GM18502 (cell line): ENCODE measurements around the gene PRDM8.
"Not testable (repeated sequence)": the region's sequence is repeated elsewhere in the genome, so short reads cannot be mapped to it uniquely, and the experiment has no call there.

Experiments
- ATAC-seq: cut with Tn5 transposase; IDR thresholded peaks from one replicate; pipeline ENCODE4 v1.9.1; 2021; ENCODE audit warnings: mild to moderate bottlenecking; ENCODE audit not compliant: unreplicated experiment, poor library complexity

The PRDM8 gene

DNA sequence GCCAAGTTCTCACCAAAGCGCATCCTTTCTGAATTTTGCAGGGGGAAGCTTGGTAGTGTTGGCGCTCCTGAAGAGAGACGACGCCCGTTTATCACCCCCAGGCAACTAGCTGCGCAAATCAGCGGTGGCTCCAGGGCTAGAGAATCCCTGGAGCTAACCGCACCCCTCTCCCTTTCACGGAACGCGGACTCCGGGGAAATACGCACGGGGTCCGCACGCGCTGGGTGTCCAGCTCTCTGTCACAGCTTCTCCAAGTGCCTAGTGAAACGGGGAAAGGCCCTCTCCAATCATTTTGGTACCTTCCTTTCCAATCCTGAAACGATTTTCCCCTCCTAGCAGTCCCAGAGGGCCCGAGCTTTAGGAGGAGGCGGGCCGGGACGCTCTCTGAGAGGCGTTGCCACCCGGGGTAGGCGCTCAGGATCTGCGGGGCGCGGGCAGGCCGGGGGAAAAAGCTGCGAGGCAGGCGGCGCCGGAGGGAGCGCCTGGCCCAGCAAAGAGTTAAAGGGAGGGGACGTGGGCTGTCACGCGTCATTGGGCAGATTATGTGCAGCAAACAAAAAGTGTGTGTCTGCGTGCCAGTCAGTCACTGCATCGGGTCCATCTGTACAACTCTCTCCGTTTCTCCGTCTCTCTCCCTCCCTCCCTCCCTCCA lies at the start of gene PRDM8:
TSS of gene PRDM8 (plus strand) at position 582 of the 652 bp plus-strand sequence. CDS start 2,578 bp downstream, outside the sequence.
- peak; percentile 38 for ATAC-seq

DNA sequence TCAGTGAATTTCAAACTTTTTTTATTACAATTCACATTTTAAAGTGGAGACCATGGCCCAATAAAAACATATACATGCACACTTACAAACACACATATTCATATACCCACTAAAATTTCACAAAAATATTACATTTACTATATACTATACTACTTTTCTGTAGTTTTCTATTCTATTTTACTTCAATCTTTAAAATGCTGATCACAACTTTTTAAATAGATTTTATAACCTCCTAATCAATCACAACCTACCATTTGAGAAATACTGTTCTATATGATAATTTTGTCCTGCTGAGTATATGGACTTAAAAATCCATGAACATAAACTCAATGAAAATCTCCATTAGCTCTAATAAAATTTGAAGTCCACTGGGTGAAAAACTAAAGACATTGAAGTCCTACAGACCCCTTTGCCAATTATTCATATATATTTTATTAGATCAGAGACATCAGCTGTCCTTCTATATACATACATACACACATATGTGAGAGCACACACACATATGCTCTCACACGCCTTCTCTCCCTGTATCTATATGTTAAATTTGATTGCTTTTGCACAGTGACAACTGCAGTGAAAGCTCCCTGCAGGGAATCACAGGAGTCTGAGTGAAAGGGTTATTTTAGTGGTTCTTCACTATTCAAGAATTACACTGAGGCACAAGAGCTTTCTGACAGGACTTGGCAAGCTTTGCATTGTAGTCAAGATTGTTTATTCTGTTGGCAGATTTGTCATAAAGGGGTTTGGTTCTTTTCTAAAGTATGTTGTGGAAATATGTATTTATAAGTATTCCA lies 46.7 kb upstream of the PRDM8 start:
- ATAC-seq, result no peak

DNA sequence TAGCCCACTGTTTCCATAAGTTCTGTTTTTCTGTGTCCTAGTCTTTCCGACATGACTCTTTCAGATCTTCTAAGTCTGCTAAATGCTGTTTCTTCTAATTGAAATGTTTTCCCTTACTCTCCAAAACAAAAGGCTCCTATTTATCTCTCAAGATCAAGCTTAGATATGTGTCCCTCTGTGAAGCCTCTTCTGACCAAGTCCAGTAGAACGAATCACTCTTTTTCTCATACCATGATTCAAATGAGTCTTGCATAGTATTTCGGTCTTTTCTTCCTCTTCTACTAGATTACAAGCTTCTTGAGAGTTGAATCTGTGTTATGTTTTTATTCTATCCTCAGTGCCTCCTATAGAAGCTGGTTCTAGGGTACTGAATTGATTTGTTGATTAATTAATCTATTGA lies 45.3 kb upstream of the PRDM8 start:
- ATAC-seq, result no peak

DNA sequence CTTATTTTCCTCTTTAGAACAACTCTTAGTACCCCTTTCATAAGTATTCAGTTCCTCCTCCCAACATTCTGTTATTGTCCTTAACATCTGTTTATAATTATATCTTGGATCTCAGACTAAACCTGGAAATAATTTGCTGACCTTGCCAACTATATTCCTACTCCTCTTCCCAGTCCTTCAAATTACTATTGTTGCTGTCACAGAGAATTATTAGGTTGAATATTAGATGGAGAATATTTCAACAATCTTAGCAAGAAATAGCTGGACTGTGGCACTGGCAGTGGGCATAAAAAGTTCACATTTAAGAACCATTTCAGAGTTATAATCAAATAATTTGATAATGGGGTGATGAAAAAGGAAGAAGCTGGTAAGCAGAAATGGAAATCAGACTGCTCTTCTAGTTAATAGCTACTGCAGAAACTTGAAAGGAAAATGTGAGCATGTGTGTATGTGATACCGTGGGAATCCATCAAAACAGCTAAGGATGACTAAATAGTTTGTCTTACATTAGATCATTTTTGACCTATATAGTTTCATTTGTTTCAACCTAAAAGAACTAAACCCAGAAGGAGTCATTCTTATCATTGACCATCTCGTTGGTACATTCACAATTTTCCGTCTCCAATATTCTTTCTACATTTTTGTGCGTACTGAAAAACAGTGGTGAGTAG lies 43.3 kb upstream of the PRDM8 start:
- no peak for ATAC-seq

DNA sequence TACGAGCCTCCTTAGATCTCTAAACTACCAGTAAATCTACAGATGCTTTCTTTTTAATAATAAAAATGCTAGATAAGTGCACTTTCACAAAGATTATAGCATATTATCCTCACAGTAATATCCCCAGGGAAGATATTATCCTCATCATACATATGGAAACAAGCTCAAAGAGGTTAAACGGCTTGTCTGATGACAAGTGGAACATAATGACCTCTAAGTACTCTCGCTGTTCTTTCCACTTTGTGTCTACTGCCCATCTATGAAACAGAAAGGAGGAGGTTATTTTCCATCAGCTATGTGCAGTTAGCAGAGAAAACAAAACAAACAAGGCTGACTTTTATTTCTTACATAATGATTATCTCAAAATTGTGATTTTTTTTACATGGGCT lies 42.8 kb upstream of the PRDM8 start:
- no peak for ATAC-seq

DNA sequence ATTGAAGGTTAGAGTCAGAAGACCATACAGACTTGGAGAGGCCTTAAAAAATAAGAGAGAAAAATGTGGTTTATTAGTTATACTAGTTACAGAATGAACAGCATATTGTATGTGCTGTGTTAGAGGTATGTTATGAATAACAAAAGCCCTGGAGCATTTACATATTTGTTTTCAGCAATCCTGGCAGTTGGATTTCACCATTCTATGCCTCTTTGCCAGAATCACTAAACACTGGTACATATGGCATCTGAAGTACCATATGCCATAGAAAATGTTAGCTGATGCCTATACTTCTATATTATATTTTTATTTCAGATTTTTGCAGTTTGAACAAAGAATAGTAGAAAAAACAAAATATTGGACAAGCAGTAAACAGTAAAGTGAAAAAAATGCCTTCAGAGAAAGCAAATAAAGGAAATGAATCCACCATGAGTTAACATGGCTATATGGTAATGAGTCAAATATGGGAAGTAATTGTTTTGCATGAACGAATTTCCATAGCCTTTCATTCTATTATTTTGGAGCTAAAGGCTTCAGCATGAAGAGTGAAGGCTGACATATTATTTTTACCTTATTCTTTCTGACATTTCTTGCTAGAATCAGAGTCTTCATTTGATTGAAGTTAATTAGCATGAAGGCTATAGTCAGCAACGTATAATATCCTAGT lies 41.9 kb upstream of the PRDM8 start:
- ATAC-seq, result no peak

DNA sequence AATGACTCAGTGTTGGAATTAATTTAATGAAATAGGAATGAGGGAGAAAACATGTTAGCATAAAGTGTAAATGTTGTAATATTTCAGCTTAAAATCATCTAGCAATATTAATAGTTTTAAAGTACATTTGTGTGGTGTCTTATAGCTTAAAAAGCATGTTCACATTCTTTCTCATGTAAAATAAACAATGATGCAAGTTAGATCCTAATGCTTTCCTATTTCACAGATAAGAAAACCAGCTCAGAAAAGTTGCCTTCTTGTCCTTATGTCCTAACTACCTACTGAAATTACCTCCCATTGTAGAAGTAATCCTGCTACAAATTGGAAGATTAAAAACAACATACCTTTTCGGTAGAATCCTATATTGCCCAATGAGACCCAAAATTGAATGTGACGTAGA lies 40.9 kb upstream of the PRDM8 start:
- ATAC-seq, result no peak

DNA sequence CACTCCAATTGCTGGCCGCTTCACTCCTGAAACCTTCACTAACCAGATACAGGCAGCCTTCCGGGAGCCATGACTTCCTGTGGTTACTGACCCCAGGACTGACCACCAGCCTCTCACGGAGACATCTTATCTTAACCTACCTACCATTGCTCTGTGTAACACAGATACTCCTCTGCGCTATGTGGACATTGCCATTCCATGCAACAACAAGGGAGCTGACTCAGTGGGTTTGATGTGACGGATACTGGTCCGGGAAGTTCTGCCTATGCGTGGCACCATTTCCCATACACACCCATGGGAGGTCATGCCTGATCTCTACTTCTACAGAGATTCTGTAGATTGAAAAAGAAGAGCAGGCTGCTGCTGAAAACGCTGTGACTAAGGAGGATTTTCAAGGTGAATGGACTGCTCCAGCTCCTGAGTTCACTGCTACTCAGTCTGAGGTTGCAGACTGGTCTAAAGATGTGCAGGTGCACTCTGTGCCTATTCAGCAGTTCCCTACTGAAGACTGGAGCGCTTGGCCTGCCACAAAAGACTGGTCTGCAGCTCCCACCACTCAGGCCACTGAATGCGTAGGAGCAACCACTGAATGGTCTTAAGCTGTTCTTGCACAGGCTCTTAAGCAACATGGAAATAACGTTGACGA lies 35.8 kb upstream of the PRDM8 start:
- ATAC-seq, result no peak

DNA sequence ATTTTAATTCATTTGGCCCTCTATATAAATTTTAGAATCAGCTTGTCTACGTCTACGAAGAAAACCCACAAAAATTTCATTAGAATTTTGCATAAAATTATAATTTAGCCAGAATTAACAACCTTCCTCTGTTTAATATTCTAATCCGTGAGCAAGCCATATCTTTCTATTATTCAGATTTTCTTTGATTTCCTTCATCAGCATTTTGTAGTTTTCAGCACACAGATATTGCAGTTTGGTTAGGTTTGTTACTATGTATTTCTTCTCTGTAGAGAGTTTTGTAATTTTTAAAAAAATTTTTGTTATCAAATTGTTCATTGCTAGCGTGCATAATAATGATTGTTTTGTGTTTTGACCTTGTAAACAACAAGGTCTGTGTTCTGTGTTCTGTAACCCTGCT lies 34.9 kb upstream of the PRDM8 start:
- ATAC-seq, result no peak

DNA sequence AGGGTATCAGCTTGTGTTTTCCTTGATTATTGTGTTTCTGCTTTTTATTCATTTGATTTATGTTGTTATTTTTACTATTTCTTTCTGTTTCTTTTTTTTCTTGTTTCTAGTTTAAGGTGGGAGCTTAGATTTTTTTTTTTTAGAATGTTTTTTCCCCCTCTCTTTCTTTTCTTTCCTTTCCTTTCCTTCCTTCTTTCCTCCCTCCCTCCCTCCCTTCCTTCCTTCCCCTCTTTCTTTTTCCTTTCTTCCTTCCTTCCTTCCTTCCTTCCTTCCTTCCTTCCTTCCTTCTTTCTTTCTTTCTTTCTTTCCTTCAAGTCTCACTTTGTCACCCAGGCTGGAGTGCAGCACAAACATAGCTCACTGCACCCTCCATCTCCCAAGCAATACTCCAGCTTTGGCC lies 31.4 kb upstream of the PRDM8 start:
- ATAC-seq, result no peak

DNA sequence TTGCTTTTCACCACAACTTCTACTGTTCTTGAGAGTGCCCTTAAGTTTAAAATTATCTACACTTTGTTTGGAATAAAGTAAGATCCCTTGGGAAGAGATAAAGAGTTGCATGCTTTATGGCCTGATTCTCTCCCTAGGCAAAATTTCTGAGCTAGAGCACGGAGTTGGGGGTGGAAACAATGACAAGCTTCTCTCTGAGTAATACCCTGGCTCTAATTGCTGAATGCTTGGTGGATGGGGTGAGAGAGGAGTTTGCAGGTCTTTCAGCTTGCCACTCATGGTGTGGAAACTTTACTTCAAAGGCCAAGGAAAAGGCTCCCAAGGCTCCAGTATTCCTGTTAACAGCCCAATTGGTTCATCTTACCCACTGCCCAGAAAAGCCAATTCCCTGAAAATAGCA lies 26.1 kb upstream of the PRDM8 start:
- no peak for ATAC-seq

DNA sequence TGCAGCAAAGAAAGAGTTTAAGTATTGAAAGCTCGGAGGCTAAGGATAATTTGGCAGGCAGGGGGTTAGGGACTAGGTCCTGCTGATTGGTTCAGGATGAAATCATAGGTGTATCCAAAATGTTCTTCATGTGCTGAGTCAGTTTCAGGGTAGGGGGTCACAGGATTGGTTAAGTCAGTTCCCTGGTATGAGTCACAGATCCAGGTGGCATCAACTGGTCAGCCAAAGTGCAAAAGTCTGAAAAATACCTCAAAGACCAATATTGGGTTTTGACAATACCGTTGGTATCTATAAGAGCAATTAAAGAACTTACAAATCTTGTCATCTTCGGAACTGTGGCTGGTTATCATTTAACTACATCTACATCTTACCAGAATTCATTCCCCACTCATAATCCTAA lies 25.6 kb upstream of the PRDM8 start:
- no peak for ATAC-seq

DNA sequence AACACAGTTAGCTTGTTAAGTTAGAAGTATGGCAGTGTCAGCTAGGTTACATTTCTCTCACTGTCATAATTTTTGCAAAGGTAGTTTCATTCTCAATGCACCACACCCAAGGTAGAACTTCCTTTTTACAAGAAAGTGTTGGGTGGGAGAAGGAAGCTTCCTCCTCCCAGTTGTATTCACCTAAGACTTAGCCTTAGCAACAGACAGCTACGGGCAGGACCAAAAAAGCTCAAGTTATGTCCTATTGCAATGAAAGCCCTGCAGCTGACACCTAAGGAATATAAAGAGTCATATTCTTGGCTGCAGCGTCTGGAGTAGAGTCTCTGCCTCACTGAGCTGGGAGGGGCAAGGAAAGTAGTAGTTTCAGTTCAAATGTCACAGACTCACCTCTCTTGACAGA lies 25.1 kb upstream of the PRDM8 start:
- ATAC-seq, result peak; percentile 61

DNA sequence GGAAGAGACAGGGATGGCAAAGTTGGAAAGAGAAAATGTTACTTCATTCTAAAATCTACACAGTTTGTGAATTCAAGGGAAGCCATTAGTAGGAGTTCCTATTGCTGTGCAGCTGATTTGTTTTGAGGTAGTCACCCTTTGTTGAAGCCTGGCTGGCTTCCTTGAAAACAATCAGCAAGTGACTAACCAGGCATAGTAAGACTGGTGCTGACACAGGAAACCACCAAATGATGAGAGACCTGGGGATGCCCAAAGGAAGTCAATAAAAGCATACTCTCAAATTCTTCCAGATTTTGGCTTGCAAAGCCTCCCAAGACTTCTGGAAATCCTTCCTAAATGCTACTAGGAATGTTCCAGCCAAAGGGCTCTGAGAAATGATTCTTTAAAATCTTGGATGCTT lies 23.9 kb upstream of the PRDM8 start:
- peak; percentile 96 for ATAC-seq

DNA sequence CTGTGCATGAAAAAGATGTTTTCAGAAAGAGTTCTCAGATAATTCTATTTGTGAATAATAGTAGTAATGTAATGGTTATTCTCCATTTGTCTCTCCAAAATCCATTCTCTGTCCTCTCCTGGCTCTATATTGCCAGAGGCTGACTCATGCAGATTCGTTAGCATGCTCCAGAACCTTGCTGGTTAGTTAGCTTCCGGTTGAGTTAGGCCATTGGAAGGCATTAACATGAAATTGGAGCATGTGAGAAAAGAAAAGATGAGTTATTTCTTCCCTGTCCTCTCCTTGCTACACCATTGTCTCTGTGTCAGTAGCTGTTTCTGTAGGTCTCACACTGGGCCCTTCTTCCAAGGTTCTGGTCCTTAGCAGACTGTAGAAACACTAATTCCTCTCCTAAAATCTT lies 23.5 kb upstream of the PRDM8 start:
- ATAC-seq, result no peak

DNA sequence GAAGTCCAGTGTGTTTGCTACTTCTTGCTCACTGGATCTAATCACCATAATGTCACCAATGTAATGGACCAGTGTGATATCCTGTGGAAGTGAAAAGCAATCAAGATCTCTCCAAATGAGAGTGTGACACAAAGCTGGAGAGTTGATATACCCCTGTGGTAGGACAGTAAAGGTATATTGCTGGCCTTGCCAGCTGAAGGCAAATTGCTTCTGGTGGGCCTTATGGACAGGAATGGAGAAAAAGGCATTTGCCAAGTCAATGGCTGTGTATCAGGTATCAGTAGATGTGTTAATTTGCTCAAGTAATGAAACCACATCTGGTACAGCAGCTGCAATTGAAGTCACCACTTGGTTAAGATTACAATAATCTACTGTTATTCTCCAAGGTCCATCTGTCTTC lies 19.5 kb upstream of the PRDM8 start:
- not testable (repeated sequence) for ATAC-seq

DNA sequence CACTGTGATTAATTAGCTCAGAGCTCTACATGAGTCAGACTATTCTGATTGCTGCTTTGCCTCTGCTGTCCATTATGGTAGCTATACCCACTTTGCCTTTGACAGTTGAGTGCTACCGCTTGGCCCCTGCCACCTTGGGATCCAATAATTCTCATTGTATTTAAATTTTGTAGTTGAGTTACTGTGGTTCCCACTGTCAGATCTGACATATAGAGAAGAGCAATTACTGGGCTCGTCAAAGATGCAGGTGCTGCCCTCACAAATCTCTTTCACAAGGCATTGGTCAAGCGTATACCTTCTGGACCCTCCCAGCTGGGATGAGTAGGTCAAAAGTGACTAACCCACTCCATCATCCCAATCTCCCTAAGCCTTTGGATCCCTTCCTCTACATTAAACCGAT lies 18.3 kb upstream of the PRDM8 start:
- no peak for ATAC-seq

DNA sequence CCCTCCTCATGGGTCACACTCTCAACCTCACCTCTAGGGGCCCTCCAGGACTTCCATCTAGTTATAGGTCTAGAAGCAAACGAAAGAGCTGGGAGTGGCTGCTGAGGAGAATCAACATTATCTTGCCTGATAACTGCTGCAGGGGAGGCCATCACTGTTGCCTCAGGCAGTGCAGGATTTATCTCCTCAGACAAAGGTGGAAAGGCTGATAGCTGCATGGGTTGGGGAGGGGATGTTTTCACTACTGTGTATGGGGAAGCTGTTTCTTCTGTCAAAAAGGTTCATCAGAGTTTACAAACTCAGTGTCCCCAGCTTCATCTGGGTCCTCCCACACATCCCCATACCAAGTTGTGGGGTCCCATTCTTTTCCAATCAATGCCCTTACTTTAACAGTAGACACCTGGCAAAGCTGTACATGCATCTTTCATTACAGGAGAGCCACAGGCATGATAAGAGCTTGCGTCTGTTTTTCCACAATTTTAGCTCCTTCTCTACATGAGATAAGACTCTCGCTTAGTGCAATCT lies 17.6 kb upstream of the PRDM8 start:
- no peak for ATAC-seq

DNA sequence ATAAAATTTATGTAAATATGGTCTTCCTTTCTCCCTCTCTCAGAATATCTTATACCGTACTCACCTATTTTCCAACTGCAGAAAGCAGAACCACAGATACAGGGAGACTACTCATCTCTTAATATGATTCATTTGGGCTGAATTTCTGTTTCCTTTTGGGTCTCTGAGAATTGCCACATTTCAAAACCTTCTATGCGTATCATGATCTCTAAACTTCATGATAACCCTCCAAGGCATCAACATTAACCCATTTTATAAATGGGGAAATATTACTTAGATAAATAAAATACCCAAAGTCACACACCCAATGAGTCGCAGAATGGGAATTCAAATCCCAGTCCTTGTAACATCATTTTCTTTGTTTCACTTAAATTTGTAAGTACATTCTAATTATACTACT lies 16.6 kb upstream of the PRDM8 start:
- no peak for ATAC-seq

DNA sequence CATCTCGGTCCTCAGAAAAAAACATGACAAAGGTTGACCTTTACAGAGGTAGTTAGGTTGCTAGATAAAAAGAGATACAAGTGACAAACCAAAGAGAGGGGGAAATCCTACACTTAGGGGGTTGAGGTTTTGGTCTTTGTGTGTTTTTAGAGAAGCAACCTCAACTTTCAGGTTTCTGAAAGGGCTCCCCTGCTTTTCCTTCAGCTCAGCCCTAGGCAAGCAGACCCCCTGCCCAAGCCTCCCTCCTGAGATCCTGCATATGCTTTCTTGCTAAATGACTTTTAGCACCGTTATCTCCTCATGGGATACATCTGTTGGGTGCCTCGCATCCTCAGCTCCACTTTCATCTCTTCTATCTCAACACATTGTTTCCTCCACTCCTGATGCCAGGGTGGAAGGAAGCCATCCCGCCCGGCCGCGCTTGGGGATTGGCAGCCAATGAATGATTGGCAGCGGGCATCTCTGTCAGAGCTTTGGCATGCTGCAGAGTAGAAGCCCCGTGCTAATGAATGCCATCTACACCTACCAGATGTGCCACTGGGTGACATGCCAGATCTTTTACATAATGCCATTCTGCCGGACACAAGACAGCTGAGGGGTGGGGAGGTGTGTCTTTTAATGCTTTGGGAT lies 15.0 kb upstream of the PRDM8 start:
- ATAC-seq, result no peak
